MM.1S (cell line): Measurements from ENCODE around the gene ARPC1B.
"Not testable (repeated sequence)": the region's sequence is repeated elsewhere in the genome, so short reads cannot be mapped to it uniquely, and the experiment has no call there.

Experiments used
- DNase-seq: peaks from one replicate; pipeline ENCODE4 v3.0.0-alpha.2; 2015
- H2AFZ ChIP-seq: fragments of 300-600 bp; sonication (generic); 2 replicates; pipeline ENCODE4 v1.6.0; 2016; ENCODE audit warnings: antibody characterized with exemption, low read length
- H3F3A ChIP-seq: fragments of 300-600 bp; sonication (generic); 2 replicates; pipeline ENCODE4 v1.6.1; 2016; ENCODE audit warnings: mild to moderate bottlenecking, antibody characterized with exemption, low read length, moderate library complexity, mixed read lengths; ENCODE audit not compliant: insufficient read depth
- H3K27ac ChIP-seq: fragments of 300-600 bp; sonication (generic); 2 replicates; pipeline ENCODE4 v1.5.1; 2016; ENCODE audit warnings: mild to moderate bottlenecking, low read length
- H3K27me3 ChIP-seq: fragments of 300-600 bp; sonication (generic); replicated peaks from 2 replicates; pipeline ENCODE4 v1.6.0; 2016; ENCODE audit warnings: low read length; ENCODE audit not compliant: insufficient read depth
- H3K36me3 ChIP-seq: fragments of 300-600 bp; sonication (generic); replicated peaks from 2 replicates; pipeline ENCODE4 v1.6.1; 2016; ENCODE audit warnings: mild to moderate bottlenecking, low read length, mixed read lengths; ENCODE audit not compliant: insufficient read depth
- H3K4me1 ChIP-seq: fragments of 300-600 bp; sonication (generic); 2 replicates; pipeline ENCODE4 v1.6.1; 2016; ENCODE audit warnings: low read length, mixed read lengths
- H3K4me2 ChIP-seq: fragments of 300-600 bp; sonication (generic); 2 replicates; pipeline ENCODE4 v1.6.0; 2016; ENCODE audit warnings: low read depth, low read length
- H3K4me3 ChIP-seq: fragments of 300-600 bp; sonication (generic); 2 replicates; pipeline ENCODE4 v1.5.1; 2016; ENCODE audit warnings: low read length, mixed read lengths
- H3K79me2 ChIP-seq: fragments of 300-600 bp; sonication (generic); 2 replicates; pipeline ENCODE4 v1.6.1; 2016; ENCODE audit warnings: mixed run types, low read length, mixed read lengths
- H3K9ac ChIP-seq: fragments of 300-600 bp; sonication (generic); 2 replicates; pipeline ENCODE4 v1.6.1; 2016; ENCODE audit warnings: low read length, mixed read lengths
- H3K9me2 ChIP-seq: fragments of 300-600 bp; sonication (generic); replicated peaks from 2 replicates; pipeline ENCODE4 v1.6.1; 2016; ENCODE audit warnings: mild to moderate bottlenecking, low read length, mixed read lengths; ENCODE audit not compliant: insufficient read depth
- H3K9me3 ChIP-seq: fragments of 300-600 bp; sonication (generic); replicated peaks from 2 replicates; pipeline ENCODE4 v1.6.1; 2016; ENCODE audit warnings: mild to moderate bottlenecking, low read length, mixed read lengths; ENCODE audit not compliant: insufficient read depth
- H4K20me1 ChIP-seq: fragments of 300-600 bp; sonication (generic); 2 replicates; pipeline ENCODE4 v1.6.1; 2016; ENCODE audit warnings: mild to moderate bottlenecking, low read length, moderate library complexity, mixed read lengths; ENCODE audit not compliant: insufficient read depth
- CTCF ChIP-seq: fragments of 300-600 bp; sonication (generic); IDR thresholded peaks from 2 replicates; pipeline ENCODE4 v1.5.1; 2016; ENCODE audit warnings: antibody characterized with exemption, low read length, mixed read lengths
- EZH2 ChIP-seq: fragments of 300-600 bp; sonication (generic); optimal IDR thresholded peaks from 2 replicates; pipeline ENCODE3; 2017; ENCODE audit warnings: low read depth, mild to moderate bottlenecking, antibody characterized with exemption, low read length, mixed read lengths
- EZH2phosphoT487 ChIP-seq: fragments of 300-600 bp; sonication (generic); IDR thresholded peaks from 2 replicates; pipeline ENCODE4 v1.6.1; 2018; ENCODE audit warnings: antibody characterized with exemption, low read length

Gene ARPC1B

GRCh38 chr7:99409806-99410205, 35.3 kb downstream of the ARPC1B start:
- Histone ChIP-seq H3K27me3 (no peaks in the 10 kb centered on the region), H3K9ac (peak overlapping the region; percentile 92; the same call in 1 of the 2 replicates), H3K36me3 (peaks cover 8% of the 10 kb centered on the region; the same call in 1 of the 2 replicates), H3K27ac (no peak overlapping the region), H3K4me1 (peaks cover 11% of the 10 kb centered on the region), H3K9me2 (no peaks in the 10 kb centered on the region), H3F3A (0 out of 2 replicates have a peak, but pooled peaks cover 4% of the 10 kb centered on the region), H2AFZ (no peak overlapping the region), H3K79me2 (peaks cover 88% of the 10 kb centered on the region), H4K20me1 (no peaks in the 10 kb centered on the region; the same call in 1 of the 2 replicates), H3K9me3 (no peaks in the 10 kb centered on the region), H3K4me3 (peak overlapping the region; percentile 94), H3K4me2 (peak overlapping the region; percentile 91)
- DNase-seq, result no peak
- TF ChIP-seq CTCF (no peak), EZH2 (no peak), EZH2phosphoT487 (no peak)

DNA sequence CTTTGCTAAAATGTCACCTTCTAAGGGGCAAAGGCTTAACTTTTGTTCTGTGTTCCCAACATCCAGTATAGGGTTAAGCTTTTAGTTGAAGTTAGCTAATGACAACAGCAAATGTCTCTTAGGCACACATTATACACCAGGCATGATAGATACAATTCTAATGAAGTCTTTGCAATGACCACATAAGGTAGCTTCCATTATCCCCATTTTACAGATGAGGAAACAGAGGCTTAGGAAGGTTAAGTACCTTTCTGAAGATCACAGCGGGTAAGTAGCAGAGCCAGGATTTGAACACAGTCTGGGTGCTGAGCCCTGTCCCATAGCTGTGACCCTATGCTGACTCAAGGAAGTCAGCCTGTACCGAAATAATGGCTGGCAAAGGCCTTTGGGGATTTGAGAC, 36.1 kb downstream of the ARPC1B start:
- Histone ChIP-seq H3K9ac (no peak overlapping the region), H3K4me2 (no peak overlapping the region), H3K27me3 (no peaks in the 10 kb centered on the region), H3K4me3 (no peak overlapping the region), H3K79me2 (peaks cover 81% of the 10 kb centered on the region), H3K4me1 (peaks cover 11% of the 10 kb centered on the region), H4K20me1 (no peaks in the 10 kb centered on the region; the same call in 1 of the 2 replicates), H2AFZ (no peak overlapping the region), H3K36me3 (peaks cover 10% of the 10 kb centered on the region; the same call in 1 of the 2 replicates), H3K9me2 (no peaks in the 10 kb centered on the region), H3F3A (0 out of 2 replicates have a peak, but pooled peaks cover 4% of the 10 kb centered on the region), H3K27ac (no peak overlapping the region), H3K9me3 (no peaks in the 10 kb centered on the region)
- TF ChIP-seq EZH2phosphoT487, result no peak
- TF ChIP-seq CTCF, result no peak
- no peak for TF ChIP-seq EZH2
- DNase-seq, result no peak

DNA sequence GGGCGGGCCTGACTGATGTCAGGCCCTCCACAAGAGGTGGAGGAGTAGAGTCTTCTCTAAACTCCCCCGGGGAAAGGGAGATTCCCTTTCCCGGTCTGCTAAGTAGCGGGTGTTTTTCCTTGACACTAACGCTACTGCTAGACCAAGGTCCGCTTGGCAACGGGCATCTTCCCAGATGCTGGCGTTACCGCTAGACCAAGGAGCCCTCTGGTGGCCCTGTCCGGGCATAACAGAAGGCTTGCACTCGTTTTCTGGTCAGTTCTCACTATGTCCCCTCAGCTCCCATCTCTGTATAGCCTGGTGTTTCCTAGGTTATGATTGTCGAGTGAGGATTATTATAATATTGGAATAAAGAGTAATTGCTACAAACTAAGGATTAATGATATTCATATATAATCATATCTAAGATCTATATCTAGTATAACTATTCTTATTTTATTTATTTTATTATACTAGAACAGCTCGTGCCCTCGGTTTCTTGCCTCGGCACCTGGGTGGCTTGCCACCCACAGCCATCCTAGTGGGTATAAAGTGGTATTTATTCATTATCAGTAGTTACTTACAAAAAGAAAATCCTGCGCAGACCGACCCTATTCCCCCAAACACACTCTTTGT, 41.1 kb downstream of the ARPC1B start:
- H3F3A ChIP-seq, H3K9me3 ChIP-seq, H2AFZ ChIP-seq, H3K4me2 ChIP-seq, DNase-seq, H4K20me1 ChIP-seq, H3K4me3 ChIP-seq, H3K27ac ChIP-seq, H3K9ac ChIP-seq, H3K4me1 ChIP-seq, H3K9me2 ChIP-seq, H3K27me3 ChIP-seq: not testable (repeated sequence)
- TF ChIP-seq CTCF, result peak; percentile 37
- H3K79me2 ChIP-seq, result peaks cover 43% of the 10 kb centered on the region
- H3K36me3 ChIP-seq, result peaks cover 13% of the 10 kb centered on the region
